ENCODE results near the gene KLHL42.

The KLHL42 gene

DNA sequence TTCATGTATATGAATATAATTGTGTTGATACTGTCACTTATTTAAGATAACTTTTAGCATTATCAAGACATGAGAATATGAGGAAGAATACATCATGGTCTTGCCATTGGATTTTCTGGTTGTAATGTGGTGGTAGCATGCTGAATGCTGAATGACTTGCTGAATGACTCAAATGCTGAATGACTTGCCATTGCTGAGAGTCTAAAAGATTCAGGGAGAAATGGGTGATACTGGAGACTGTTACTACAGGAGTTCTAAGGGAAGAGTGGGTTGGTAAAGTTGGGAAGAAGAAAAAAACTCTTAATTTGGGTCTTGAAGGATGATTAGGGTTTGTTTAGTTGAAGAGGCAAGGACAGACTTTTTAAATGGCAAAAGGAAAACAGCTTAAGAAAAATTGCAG, 72.1 kb downstream of the KLHL42 start:
- no peak for DNase-seq
